GM19395 (cell line): ENCODE results near the gene ODF2L.

Experiments
- ATAC-seq: cut with Tn5 transposase; IDR thresholded peaks from one replicate; pipeline ENCODE4 v1.9.1; 2021; ENCODE audit warnings: mild to moderate bottlenecking, moderate library complexity; ENCODE audit not compliant: unreplicated experiment

Gene ODF2L

DNA sequence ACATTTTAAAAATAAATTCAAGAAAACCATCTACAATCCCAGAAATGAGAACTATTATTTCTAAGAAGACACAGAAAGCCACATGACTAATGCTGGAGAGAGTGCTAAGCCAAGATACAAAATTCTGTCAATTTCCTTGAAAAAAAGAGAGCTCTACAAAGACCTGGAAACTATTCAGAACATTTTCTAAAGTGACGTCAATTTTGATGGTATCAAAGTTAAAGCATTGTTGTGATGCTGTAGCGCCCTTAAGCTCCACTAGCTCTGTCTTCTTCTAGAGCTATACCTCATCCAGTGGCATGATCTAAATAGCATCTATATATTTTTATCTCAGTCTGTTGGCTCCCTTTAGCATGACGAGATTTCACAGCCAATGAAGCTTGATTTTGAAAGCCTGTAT, 73.9 kb downstream of the ODF2L start:
- no peak for ATAC-seq

DNA sequence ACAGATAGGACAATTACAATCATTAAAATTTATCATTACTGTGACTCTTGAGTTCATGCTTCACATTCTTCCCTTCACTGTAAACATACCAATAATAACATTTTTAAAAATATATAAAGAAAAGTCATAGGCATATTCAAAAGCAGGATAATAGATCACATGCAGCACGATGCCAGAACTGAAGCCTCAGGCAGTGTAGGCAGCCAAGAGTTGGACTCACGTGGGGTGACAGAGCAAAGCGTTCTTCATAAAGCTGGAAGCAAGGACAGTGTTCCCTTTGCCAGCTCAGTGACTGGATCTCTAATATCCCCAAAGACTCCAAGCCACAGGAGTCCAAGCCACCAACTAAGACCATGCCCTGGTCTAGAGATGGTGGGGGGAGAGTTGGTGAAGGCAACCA, 77.7 kb downstream of the ODF2L start:
- ATAC-seq, result no peak

DNA sequence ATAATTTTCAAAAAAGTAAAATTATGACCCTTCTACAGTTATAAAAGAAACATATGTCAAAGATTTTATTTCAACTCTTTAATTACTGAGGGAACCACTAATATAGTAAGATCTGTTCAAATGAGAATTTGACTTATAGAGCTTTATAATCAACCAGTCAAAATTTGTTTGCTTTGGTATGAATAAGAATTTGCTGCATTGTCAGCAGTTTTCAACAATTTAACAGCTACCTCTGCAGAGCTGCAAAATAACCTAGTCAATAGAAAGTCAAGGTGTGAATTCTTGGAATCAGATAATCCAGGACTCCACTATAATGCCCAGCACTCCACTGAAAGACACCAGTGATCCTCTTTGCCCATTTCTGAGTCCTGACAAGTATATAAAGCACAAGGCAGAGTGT, 78.2 kb downstream of the ODF2L start:
- no peak for ATAC-seq

DNA sequence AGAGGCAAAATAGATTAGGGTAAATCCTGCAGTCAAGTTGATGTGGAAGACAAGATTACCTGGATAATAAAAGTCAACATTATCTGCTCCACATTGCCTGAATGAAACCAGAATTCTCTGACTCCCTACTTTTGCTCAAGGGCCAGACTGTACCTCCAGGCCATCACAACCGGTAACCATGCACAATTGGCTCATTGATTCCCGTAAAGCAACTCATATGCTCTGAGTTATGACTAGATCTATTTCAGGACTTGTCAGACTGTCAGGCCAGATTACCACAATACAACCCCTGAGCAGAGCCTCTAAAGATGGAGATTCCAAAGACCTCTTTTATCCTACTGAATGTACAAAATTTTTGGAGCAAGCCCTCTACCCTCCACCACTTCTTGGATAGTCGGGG, 90.4 kb downstream of the ODF2L start:
- no peak for ATAC-seq

DNA sequence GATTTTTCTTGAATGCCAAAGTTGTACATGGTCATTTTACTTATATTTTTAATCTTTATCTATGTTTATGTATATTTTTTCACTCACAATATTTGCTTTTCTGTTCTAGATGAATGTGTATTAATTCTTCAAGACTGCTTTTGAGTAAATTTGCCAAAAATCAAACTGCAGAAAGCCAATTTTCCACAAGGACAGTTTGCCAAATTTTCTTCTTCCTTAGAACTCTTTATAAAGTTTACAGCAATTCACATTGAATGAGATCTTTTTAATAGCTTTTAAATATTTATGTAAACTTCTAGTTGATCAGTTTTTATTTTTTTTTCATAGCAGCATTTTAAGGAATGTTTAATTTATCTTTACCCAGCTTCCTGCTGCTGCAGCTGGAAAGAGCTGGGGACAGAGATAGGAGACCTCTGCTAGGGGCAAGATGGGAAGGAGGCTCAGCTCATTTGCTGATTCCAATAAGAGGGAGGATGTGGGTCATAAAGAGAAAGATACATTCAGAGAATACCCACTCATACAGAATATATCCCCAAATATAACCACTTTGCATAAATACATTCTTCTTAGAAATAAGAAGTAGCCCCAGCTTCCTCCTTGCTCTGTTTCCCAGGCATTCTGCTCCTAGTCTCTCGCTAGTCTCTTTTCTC, 93.0 kb downstream of the ODF2L start:
- no peak for ATAC-seq
